HepG2 (cell line): Measurements from ENCODE around the gene CSNK1D. TPM values are rescaled to one million over a fixed set of nuclear protein-coding genes. Genes with fewer than 3 reads are reported as not detected.

Experiments used
- ATAC-seq: fragments of 200-7000 bp; cut with Tn5 transposase; 3 replicates; pipeline ENCODE4 v1.9.1; 2020; ENCODE audit warnings: mild to moderate bottlenecking, moderate library complexity
- BruUV-seq: library from RNA; stranded (reverse); fragments of 400-500 nt; replicated peaks from 2 replicates; lab custom pipeline; 2021; lab: Mats Ljungman, UMichigan
- CTCF ChIA-PET: fragments of 300-600 bp; formaldehyde crosslinking; extraction: SDS; loops from one replicate; lab custom pipeline; 2021; ENCODE audit warnings: low total read pairs, inconsistent platforms, low intra/inter-chr PET ratio; lab: Yijun Ruan, JAX
- POLR2A ChIA-PET: fragments of 350-600 bp; sonication (Branson Sonifier 250); formaldehyde crosslinking; loops from one replicate; lab custom pipeline; 2020; ENCODE audit warnings: antibody characterized with exemption, inconsistent platforms; lab: Yijun Ruan, JAX
- DNase-seq: peaks from one replicate; pipeline ENCODE4 v3.0.0-alpha.2; 2015; ENCODE audit warnings: low spot score
- FAIRE-seq: peaks from 3 replicates; lab custom pipeline; 2011; peaks lifted over from hg19 to GRCh38; lab: Jason Lieb, UNC
- H2AFZ ChIP-seq: one replicate; pipeline ENCODE4 v1.6.1; 2011; ENCODE audit warnings: low read length, inconsistent platforms
- H3K27ac ChIP-seq: fragments of 300-600 bp; 3 replicates; pipeline ENCODE4 v1.8.0; 2011; ENCODE audit warnings: mixed run types, mild to moderate bottlenecking, mixed read lengths, low read length, inconsistent platforms; ENCODE audit not compliant: insufficient read depth; ENCODE audit errors: extremely low read length
- H3K27me3 ChIP-seq, 2 experiments: fragments of 200-600 bp in 1 of 2; 2 replicates in 1 of 2; 3 replicates in 1 of 2; pipeline versions ENCODE4 v1.6.0 to v1.8.0; 2011; ENCODE audit warnings: low read length in 2 of 2, mild to moderate bottlenecking in 2 of 2, moderate library complexity in 2 of 2, inconsistent platforms in 1 of 2; ENCODE audit not compliant: insufficient read depth in 2 of 2, control insufficient read depth in 1 of 2
- H3K36me3 ChIP-seq, 2 experiments: fragments of 200-600 bp in 1 of 2; replicated peaks in 1 of 2; 2 replicates in 1 of 2; 3 replicates in 1 of 2; pipeline versions ENCODE4 v1.5.1 to v1.8.0; 2011; ENCODE audit warnings: low read length in 2 of 2, inconsistent platforms in 1 of 2; ENCODE audit not compliant: insufficient read depth in 2 of 2, control insufficient read depth in 1 of 2
- H3K4me1 ChIP-seq: 2 replicates; pipeline ENCODE4 v1.5.1; 2012; ENCODE audit warnings: low read length, inconsistent platforms; ENCODE audit not compliant: insufficient read depth
- H3K4me2 ChIP-seq: 2 replicates; pipeline ENCODE4 v1.6.0; 2011; ENCODE audit warnings: low read depth, low read length, inconsistent platforms
- H3K4me3 ChIP-seq, 3 experiments: fragments of 200-600 bp in 1 of 3; sonication (generic), shearing (Covaris generic) in 1 of 3; replicated peaks in 1 of 3; 2 replicates each; pipeline ENCODE4 v1.5.1; 2011 to 2016; ENCODE audit warnings: low read length in 3 of 3, inconsistent platforms in 2 of 3, low read depth in 2 of 3, mild to moderate bottlenecking in 2 of 3, control low read depth in 1 of 3, mixed read lengths in 1 of 3; ENCODE audit not compliant: insufficient read depth in 1 of 3
- H3K79me2 ChIP-seq: one replicate; pipeline ENCODE4 v1.6.1; 2011; ENCODE audit warnings: low read length, inconsistent platforms; ENCODE audit not compliant: insufficient read depth
- H3K9ac ChIP-seq: 2 replicates; pipeline ENCODE4 v1.6.0; 2011; ENCODE audit warnings: mild to moderate bottlenecking, low read depth, low read length, inconsistent platforms; ENCODE audit not compliant: insufficient read depth
- H3K9me3 ChIP-seq: 2 replicates; pipeline ENCODE4 v1.5.1; 2012; ENCODE audit warnings: mild to moderate bottlenecking, low read length
- H4K20me1 ChIP-seq: 2 replicates; pipeline ENCODE4 v1.6.0; 2011; ENCODE audit warnings: inconsistent platforms, mild to moderate bottlenecking, low read length, moderate library complexity; ENCODE audit not compliant: insufficient read depth
- NFYC ChIP-seq: IDR thresholded peaks from 2 replicates; pipeline ENCODE4 v1.6.1; 2016; ENCODE audit warnings: missing genetic modification reagents, missing compliant biosample characterization
- POLR2AphosphoS5 ChIP-seq: IDR thresholded peaks from 2 replicates; pipeline ENCODE4 v1.6.1; 2012; ENCODE audit warnings: low read depth, low read length
- RAD21 ChIP-seq: fragments of 450-650 bp; formaldehyde crosslinking; IDR thresholded peaks from 2 replicates; pipeline ENCODE4 v1.5.0; 2020; ENCODE audit warnings: mild to moderate bottlenecking
- SMAD3 ChIP-seq: sonication (generic); formaldehyde crosslinking; IDR thresholded peaks from 2 replicates; pipeline ENCODE4 v1.4.0; 2020; ENCODE audit warnings: missing genetic modification reagents
- WGBS: methylation state at CpG from one replicate; pipeline ENCODE4 v1.1.6; 2017; ENCODE audit warnings: low lambda C conversion rate; 5-methylcytosine and 5-hydroxymethylcytosine counted together
- in situ Hi-C: cut with HindIII; loops from 2 replicates; pipeline ENCODE4 v1.10.0; 2017; ENCODE audit warnings: low pct_unique_long_range_greater_than_20kb; ENCODE audit not compliant: extremely low pct_ligation_motif_present
- intact Hi-C: fragments of 100-400 bp; cut with micrococcal nuclease; formaldehyde crosslinking; loops from one replicate; pipeline ENCODE4 v1.10.0; 2022; ENCODE audit not compliant: unreplicated experiment
- polyA plus RNA-seq, 8 experiments: library from polyadenylated mRNA; depleted of rRNA in 3 of 8; stranded (reverse) in 7 of 8; unstranded in 1 of 8; fragments of >200 nt; fragmentation: Illumina TruSeq in 4 of 8; extraction: Trizol in 4 of 8; gene quantifications; 2 replicates each; pipeline versions ENCODE4 v1.2.1 to v1.2.3, GENCODE V29; 2011 to 2016; ENCODE audit warnings: low read depth in 4 of 8, missing spikeins in 1 of 8, mixed read lengths in 1 of 8; ENCODE audit not compliant: insufficient read depth in 1 of 8
- total RNA-seq, 5 experiments: library from RNA; depleted of rRNA; stranded (reverse); fragments of >200 nt; fragmentation: Illumina TruSeq; extraction: Trizol; gene quantifications; 2 replicates each; pipeline ENCODE4 v1.2.3, GENCODE V29; 2016; ENCODE audit warnings: low read depth in 1 of 5
- TF ChIP-seq, protein P1 (sequence below): sonication (generic); formaldehyde crosslinking; IDR thresholded peaks from 2 replicates; pipeline ENCODE4 v1.5.0; 2020; ENCODE audit warnings: missing genetic modification reagents, mild to moderate bottlenecking, borderline replicate concordance
- TF ChIP-seq, protein P2 (sequence below): IDR thresholded peaks from 2 replicates; pipeline ENCODE4 v1.6.1; 2016; ENCODE audit warnings: missing genetic modification reagents, missing compliant biosample characterization
- TF ChIP-seq, protein P3 (sequence below): sonication (generic); formaldehyde crosslinking; IDR thresholded peaks from 2 replicates; pipeline ENCODE4 v1.4.0; 2020; ENCODE audit warnings: low read depth, missing genetic modification reagents
- TF ChIP-seq, protein P4 (sequence below): sonication (generic); formaldehyde crosslinking; IDR thresholded peaks from 2 replicates; pipeline ENCODE4 v1.4.0; 2020; ENCODE audit warnings: low read depth, mild to moderate bottlenecking, missing genetic modification reagents
- TF ChIP-seq, protein P5 (sequence below): IDR thresholded peaks from 2 replicates; pipeline ENCODE4 v1.4.0; 2020; ENCODE audit warnings: mild to moderate bottlenecking, missing genetic modification reagents
- TF ChIP-seq, protein P6 (sequence below): IDR thresholded peaks from 2 replicates; pipeline ENCODE4 v1.6.1; 2012; ENCODE audit warnings: low read length, improper control_type of control experiment

CSNK1D gene
- total and polyA plus RNA-seq, 2 of the 13 experiments (the other 11 are each of a cell fraction or from before 2014, with no cell fraction given), result 31.5 to 128 TPM

DNA sequence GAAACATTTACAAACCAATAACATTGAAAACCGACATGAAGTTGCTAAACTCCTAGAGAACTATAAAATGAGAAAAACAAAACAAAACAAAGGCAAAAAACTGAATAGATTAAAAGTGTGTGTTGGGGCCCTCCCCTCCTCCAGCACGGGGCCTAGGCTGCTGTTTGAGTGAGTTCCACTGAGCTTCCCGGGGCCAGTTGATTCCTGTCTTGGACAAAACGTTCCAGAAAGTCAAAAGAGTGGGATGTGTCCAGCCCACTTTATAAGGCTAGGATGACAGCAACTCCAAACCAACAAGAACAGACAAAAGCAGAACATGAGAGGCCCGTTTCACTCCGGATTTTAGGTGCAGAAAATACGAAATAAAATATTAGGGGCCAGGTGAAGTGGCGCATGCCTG, 11.6 kb upstream of the CSNK1D start:
- intact Hi-C loops, result no loop called here
- POLR2A ChIA-PET, result interaction anchor here (0.6 to 4.4 kb wide), 3 partner anchors 11 to 56 kb away, joined by 3 to 38 read pairs (median 3); partner anchors contain the start of genes CSNK1D and SLC16A3
- TF ChIP-seq, protein P1, sequence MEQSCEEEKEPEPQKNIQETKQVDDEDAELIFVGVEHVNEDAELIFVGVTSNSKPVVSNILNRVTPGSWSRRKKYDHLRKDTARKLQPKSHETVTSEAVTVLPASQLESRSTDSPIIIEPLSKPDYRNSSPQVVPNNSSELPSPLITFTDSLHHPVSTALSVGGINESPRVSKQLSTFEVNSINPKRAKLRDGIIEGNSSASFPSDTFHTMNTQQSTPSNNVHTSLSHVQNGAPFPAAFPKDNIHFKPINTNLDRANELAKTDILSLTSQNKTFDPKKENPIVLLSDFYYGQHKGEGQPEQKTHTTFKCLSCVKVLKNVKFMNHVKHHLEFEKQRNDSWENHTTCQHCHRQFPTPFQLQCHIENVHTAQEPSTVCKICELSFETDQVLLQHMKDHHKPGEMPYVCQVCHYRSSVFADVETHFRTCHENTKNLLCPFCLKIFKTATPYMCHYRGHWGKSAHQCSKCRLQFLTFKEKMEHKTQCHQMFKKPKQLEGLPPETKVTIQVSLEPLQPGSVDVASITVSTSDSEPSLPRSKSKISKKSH (CRISPR knock-in tag), result no peak
- TF ChIP-seq RAD21 (CRISPR knock-in tag) (no peak), NFYC (no peak), SMAD3 (CRISPR knock-in tag) (no peak), POLR2AphosphoS5 (no peak)
- TF ChIP-seq, protein P2, sequence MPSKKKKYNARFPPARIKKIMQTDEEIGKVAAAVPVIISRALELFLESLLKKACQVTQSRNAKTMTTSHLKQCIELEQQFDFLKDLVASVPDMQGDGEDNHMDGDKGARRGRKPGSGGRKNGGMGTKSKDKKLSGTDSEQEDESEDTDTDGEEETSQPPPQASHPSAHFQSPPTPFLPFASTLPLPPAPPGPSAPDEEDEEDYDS, result no peak
- TF ChIP-seq, protein P3, sequence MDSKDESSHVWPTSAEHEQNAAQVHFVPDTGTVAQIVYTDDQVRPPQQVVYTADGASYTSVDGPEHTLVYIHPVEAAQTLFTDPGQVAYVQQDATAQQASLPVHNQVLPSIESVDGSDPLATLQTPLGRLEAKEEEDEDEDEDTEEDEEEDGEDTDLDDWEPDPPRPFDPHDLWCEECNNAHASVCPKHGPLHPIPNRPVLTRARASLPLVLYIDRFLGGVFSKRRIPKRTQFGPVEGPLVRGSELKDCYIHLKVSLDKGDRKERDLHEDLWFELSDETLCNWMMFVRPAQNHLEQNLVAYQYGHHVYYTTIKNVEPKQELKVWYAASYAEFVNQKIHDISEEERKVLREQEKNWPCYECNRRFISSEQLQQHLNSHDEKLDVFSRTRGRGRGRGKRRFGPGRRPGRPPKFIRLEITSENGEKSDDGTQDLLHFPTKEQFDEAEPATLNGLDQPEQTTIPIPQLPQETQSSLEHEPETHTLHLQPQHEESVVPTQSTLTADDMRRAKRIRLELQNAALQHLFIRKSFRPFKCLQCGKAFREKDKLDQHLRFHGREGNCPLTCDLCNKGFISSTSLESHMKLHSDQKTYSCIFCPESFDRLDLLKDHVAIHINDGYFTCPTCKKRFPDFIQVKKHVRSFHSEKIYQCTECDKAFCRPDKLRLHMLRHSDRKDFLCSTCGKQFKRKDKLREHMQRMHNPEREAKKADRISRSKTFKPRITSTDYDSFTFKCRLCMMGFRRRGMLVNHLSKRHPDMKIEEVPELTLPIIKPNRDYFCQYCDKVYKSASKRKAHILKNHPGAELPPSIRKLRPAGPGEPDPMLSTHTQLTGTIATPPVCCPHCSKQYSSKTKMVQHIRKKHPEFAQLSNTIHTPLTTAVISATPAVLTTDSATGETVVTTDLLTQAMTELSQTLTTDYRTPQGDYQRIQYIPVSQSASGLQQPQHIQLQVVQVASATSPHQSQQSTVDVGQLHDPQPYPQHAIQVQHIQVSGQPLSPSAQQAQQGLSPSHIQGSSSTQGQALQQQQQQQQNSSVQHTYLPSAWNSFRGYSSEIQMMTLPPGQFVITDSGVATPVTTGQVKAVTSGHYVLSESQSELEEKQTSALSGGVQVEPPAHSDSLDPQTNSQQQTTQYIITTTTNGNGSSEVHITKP, result no peak
- TF ChIP-seq, protein P4, sequence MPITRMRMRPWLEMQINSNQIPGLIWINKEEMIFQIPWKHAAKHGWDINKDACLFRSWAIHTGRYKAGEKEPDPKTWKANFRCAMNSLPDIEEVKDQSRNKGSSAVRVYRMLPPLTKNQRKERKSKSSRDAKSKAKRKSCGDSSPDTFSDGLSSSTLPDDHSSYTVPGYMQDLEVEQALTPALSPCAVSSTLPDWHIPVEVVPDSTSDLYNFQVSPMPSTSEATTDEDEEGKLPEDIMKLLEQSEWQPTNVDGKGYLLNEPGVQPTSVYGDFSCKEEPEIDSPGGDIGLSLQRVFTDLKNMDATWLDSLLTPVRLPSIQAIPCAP (CRISPR knock-in tag), result no peak
- TF ChIP-seq, protein P5, sequence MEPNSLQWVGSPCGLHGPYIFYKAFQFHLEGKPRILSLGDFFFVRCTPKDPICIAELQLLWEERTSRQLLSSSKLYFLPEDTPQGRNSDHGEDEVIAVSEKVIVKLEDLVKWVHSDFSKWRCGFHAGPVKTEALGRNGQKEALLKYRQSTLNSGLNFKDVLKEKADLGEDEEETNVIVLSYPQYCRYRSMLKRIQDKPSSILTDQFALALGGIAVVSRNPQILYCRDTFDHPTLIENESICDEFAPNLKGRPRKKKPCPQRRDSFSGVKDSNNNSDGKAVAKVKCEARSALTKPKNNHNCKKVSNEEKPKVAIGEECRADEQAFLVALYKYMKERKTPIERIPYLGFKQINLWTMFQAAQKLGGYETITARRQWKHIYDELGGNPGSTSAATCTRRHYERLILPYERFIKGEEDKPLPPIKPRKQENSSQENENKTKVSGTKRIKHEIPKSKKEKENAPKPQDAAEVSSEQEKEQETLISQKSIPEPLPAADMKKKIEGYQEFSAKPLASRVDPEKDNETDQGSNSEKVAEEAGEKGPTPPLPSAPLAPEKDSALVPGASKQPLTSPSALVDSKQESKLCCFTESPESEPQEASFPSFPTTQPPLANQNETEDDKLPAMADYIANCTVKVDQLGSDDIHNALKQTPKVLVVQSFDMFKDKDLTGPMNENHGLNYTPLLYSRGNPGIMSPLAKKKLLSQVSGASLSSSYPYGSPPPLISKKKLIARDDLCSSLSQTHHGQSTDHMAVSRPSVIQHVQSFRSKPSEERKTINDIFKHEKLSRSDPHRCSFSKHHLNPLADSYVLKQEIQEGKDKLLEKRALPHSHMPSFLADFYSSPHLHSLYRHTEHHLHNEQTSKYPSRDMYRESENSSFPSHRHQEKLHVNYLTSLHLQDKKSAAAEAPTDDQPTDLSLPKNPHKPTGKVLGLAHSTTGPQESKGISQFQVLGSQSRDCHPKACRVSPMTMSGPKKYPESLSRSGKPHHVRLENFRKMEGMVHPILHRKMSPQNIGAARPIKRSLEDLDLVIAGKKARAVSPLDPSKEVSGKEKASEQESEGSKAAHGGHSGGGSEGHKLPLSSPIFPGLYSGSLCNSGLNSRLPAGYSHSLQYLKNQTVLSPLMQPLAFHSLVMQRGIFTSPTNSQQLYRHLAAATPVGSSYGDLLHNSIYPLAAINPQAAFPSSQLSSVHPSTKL, result no peak
- TF ChIP-seq, protein P6, sequence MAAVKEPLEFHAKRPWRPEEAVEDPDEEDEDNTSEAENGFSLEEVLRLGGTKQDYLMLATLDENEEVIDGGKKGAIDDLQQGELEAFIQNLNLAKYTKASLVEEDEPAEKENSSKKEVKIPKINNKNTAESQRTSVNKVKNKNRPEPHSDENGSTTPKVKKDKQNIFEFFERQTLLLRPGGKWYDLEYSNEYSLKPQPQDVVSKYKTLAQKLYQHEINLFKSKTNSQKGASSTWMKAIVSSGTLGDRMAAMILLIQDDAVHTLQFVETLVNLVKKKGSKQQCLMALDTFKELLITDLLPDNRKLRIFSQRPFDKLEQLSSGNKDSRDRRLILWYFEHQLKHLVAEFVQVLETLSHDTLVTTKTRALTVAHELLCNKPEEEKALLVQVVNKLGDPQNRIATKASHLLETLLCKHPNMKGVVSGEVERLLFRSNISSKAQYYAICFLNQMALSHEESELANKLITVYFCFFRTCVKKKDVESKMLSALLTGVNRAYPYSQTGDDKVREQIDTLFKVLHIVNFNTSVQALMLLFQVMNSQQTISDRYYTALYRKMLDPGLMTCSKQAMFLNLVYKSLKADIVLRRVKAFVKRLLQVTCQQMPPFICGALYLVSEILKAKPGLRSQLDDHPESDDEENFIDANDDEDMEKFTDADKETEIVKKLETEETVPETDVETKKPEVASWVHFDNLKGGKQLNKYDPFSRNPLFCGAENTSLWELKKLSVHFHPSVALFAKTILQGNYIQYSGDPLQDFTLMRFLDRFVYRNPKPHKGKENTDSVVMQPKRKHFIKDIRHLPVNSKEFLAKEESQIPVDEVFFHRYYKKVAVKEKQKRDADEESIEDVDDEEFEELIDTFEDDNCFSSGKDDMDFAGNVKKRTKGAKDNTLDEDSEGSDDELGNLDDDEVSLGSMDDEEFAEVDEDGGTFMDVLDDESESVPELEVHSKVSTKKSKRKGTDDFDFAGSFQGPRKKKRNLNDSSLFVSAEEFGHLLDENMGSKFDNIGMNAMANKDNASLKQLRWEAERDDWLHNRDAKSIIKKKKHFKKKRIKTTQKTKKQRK, result no peak

More for the DNA sequence above, 11.6 kb upstream of the CSNK1D start:
- DNase-seq (no peak), FAIRE-seq (no peak), ATAC-seq (no peak)
- H3K36me3 ChIP-seq, result no peaks in the 10 kb centered on the region
- peaks cover 2 to 14% of the 10 kb centered on the region in 2 experiments; a peak in 4 of 5 replicates for H3K27me3 ChIP-seq
- no peaks in the 10 kb centered on the region for H4K20me1 ChIP-seq
- CTCF ChIA-PET, result no interaction called here
- no peaks in the 10 kb centered on the region for H3K9me3 ChIP-seq
- H3K27ac ChIP-seq, result no peak overlapping the region
- H3K79me2 ChIP-seq, result no peaks in the 10 kb centered on the region
- in situ Hi-C loops, result no loop called here
- BruUV-seq, result no TSS peak
- WGBS, result 23% methylated on average over 8 of the region's 8 CpGs
- peaks cover 75% of the 10 kb centered on the region for H3K4me1 ChIP-seq
- no peak overlapping the region for H2AFZ ChIP-seq
- H3K9ac ChIP-seq, result no peak overlapping the region
- no peak overlapping the region for H3K4me3 ChIP-seq
- H3K4me2 ChIP-seq, result no peak overlapping the region
